HepG2 (cell line): ENCODE results near the gene ZIK1. TPM values are rescaled to one million over a fixed set of nuclear protein-coding genes. Genes with fewer than 3 reads are reported as not detected.

Source experiments
- ATF3 ChIP-seq: sonication (generic); formaldehyde crosslinking; IDR thresholded peaks from 2 replicates; pipeline ENCODE4 v1.4.0; 2020; ENCODE audit warnings: missing genetic modification reagents
- BHLHE40 ChIP-seq: IDR thresholded peaks from 2 replicates; pipeline ENCODE4 v1.6.1; 2011; ENCODE audit warnings: low read length, improper control_type of control experiment
- GATAD2A ChIP-seq: IDR thresholded peaks from 2 replicates; pipeline ENCODE4 v1.6.1; 2016
- GTF2F1 ChIP-seq: fragments of 150-350 bp; IDR thresholded peaks from 2 replicates; pipeline ENCODE4 v1.6.1; 2014; ENCODE audit warnings: low read length
- HINFP ChIP-seq: sonication (generic); formaldehyde crosslinking; IDR thresholded peaks from 2 replicates; pipeline ENCODE4 v1.4.0; 2020; ENCODE audit warnings: low read depth, mild to moderate bottlenecking, missing genetic modification reagents
- MIER3 ChIP-seq: IDR thresholded peaks from 2 replicates; pipeline ENCODE4 v1.6.1; 2016; ENCODE audit warnings: missing compliant biosample characterization, borderline replicate concordance
- MYNN ChIP-seq: sonication (generic); formaldehyde crosslinking; IDR thresholded peaks from 2 replicates; pipeline ENCODE4 v1.4.0; 2020; ENCODE audit warnings: mild to moderate bottlenecking, low read depth, missing genetic modification reagents
- NFKB2 ChIP-seq: sonication (generic); formaldehyde crosslinking; IDR thresholded peaks from 2 replicates; pipeline ENCODE4 v1.4.0; 2020; ENCODE audit warnings: missing genetic modification reagents, borderline replicate concordance
- NR2C2 ChIP-seq: sonication (generic); formaldehyde crosslinking; IDR thresholded peaks from 2 replicates; pipeline ENCODE4 v1.4.0; 2020; ENCODE audit warnings: missing genetic modification reagents, mild to moderate bottlenecking, moderate library complexity, borderline replicate concordance
- POLR2G ChIP-seq: fragments of 200-400 bp; formaldehyde crosslinking; IDR thresholded peaks from 2 replicates; pipeline ENCODE4 v1.6.1; 2018; ENCODE audit warnings: mild to moderate bottlenecking, low read depth, low read length, moderate library complexity
- SALL2 ChIP-seq: sonication (generic); formaldehyde crosslinking; IDR thresholded peaks from 2 replicates; pipeline ENCODE4 v1.8.1; 2023; ENCODE audit warnings: mild to moderate bottlenecking, missing genetic modification reagents, inconsistent platforms
- SMYD3 ChIP-seq: sonication (generic); formaldehyde crosslinking; IDR thresholded peaks from 2 replicates; pipeline ENCODE4 v1.8.1; 2023; ENCODE audit warnings: mild to moderate bottlenecking, missing genetic modification reagents
- TAF1 ChIP-seq: sonication (generic); formaldehyde crosslinking; IDR thresholded peaks from 2 replicates; pipeline ENCODE4 v1.4.0; 2020; ENCODE audit warnings: missing genetic modification reagents
- ZBTB3 ChIP-seq: sonication (generic); formaldehyde crosslinking; IDR thresholded peaks from 2 replicates; pipeline ENCODE4 v1.4.0; 2020; ENCODE audit warnings: low read depth, mild to moderate bottlenecking, moderate library complexity, missing genetic modification reagents, borderline replicate concordance
- ZNF468 ChIP-seq: sonication (generic); formaldehyde crosslinking; IDR thresholded peaks from 2 replicates; pipeline ENCODE4 v1.8.0; 2022; ENCODE audit warnings: mild to moderate bottlenecking, moderate library complexity, missing genetic modification reagents
- ZNF564 ChIP-seq: sonication (generic); formaldehyde crosslinking; IDR thresholded peaks from 2 replicates; pipeline ENCODE4 v1.8.1; 2023; ENCODE audit warnings: mild to moderate bottlenecking, missing genetic modification reagents
- ZNF572 ChIP-seq: sonication (generic); formaldehyde crosslinking; IDR thresholded peaks from 2 replicates; pipeline ENCODE4 v1.5.1; 2020; ENCODE audit warnings: mild to moderate bottlenecking, missing genetic modification reagents
- polyA plus RNA-seq, 8 experiments: library from polyadenylated mRNA; depleted of rRNA in 3 of 8; stranded (reverse) in 7 of 8; unstranded in 1 of 8; fragments of >200 nt; fragmentation: Illumina TruSeq in 4 of 8; extraction: Trizol in 4 of 8; gene quantifications; 2 replicates each; pipeline versions ENCODE4 v1.2.1 to v1.2.3, GENCODE V29; 2011 to 2016; ENCODE audit warnings: low read depth in 4 of 8, missing spikeins in 1 of 8, mixed read lengths in 1 of 8; ENCODE audit not compliant: insufficient read depth in 1 of 8
- total RNA-seq, 5 experiments: library from RNA; depleted of rRNA; stranded (reverse); fragments of >200 nt; fragmentation: Illumina TruSeq; extraction: Trizol; gene quantifications; 2 replicates each; pipeline ENCODE4 v1.2.3, GENCODE V29; 2016; ENCODE audit warnings: low read depth in 1 of 5
- TF ChIP-seq, protein P1 (sequence below): sonication (generic); formaldehyde crosslinking; IDR thresholded peaks from 2 replicates; pipeline ENCODE4 v1.5.0; 2020; ENCODE audit warnings: missing genetic modification reagents
- TF ChIP-seq, protein P2 (sequence below): sonication (generic); formaldehyde crosslinking; IDR thresholded peaks from 2 replicates; pipeline ENCODE4 v1.4.0; 2020; ENCODE audit warnings: missing genetic modification reagents
- TF ChIP-seq, protein P3 (sequence below): sonication (generic); formaldehyde crosslinking; IDR thresholded peaks from 2 replicates; pipeline ENCODE4 v1.5.1; 2020; ENCODE audit warnings: mild to moderate bottlenecking, missing genetic modification reagents, borderline replicate concordance
- TF ChIP-seq, protein P4 (sequence below): sonication (generic); formaldehyde crosslinking; IDR thresholded peaks from 2 replicates; pipeline ENCODE4 v1.4.0; 2020; ENCODE audit warnings: missing genetic modification reagents

The ZIK1 gene
- total and polyA plus RNA-seq, 2 of the 13 experiments (the other 11 are each of a cell fraction or from before 2014, with no cell fraction given), result 2.1 to 7.2 TPM

DNA sequence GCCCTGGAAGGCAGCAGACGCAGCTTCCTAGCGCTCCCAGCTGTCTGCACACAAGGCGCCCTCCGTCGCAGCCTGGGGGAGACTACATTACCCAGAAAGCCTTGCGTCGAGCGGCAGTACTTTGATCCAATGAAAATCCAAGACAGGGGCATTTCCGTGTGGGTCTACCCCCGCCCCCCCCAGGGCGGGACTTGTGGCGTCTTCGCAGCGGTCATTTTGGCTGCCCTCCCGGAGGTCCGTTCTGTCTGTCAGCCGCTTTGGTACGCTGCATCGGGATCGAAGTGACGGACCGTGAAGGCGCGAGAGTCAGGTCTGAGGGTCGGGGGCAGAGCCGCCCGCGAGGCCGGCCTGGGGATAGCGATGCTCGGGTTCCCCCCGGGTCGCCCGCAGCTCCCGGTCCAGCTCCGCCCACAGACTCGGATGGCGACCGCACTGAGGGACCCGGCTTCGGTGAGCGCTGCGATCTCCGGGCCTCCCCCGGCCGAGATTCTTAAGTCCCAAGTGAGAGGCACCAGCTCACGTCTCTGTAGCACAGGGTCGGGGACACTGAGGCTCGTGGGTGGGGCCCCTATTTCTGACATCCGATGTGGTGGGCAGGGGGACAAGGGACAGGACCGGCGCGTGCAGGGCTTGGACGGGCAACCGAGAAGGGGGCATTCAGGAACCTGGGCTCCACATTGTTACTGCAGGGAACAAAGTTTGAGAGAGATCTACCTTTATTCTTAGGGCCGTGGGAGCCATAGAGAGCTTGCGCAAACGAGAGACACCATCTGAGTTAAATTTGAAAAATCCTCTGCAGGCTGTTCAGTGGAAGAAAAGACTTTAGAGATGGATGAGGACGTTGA lies 49.3 kb downstream of the ZIK1 start, which contains the start of gene ZNF211 (continued):
- TF ChIP-seq SMYD3 (CRISPR knock-in tag) (no peak), NFKB2 (CRISPR knock-in tag) (peak; percentile 41; the same call in 1 of the 2 replicates), ZNF564 (CRISPR knock-in tag) (peak; percentile 44; the same call in 1 of the 2 replicates), SALL2 (CRISPR knock-in tag) (no peak), HINFP (CRISPR knock-in tag) (0 out of 2 replicates have a peak, but pooled peaks have one; percentile 39), NR2C2 (CRISPR knock-in tag) (peak; percentile 68; the same call in 1 of the 2 replicates), ZNF572 (CRISPR knock-in tag) (no peak), ZBTB3 (CRISPR knock-in tag) (no peak), ATF3 (no peak), GTF2F1 (no peak), GATAD2A (CRISPR knock-in tag) (no peak), BHLHE40 (no peak), MYNN (CRISPR knock-in tag) (0 out of 2 replicates have a peak, but pooled peaks have one; percentile 45), TAF1 (peak; percentile 70), MIER3 (CRISPR knock-in tag) (peak; percentile 33; the same call in 1 of the 2 replicates), POLR2G (peak; percentile 72), ZNF468 (CRISPR knock-in tag) (no peak)
- TF ChIP-seq, protein P1, sequence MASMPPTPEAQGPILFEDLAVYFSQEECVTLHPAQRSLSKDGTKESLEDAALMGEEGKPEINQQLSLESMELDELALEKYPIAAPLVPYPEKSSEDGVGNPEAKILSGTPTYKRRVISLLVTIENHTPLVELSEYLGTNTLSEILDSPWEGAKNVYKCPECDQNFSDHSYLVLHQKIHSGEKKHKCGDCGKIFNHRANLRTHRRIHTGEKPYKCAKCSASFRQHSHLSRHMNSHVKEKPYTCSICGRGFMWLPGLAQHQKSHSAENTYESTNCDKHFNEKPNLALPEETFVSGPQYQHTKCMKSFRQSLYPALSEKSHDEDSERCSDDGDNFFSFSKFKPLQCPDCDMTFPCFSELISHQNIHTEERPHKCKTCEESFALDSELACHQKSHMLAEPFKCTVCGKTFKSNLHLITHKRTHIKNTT (CRISPR knock-in tag), result no peak
- TF ChIP-seq, protein P2, sequence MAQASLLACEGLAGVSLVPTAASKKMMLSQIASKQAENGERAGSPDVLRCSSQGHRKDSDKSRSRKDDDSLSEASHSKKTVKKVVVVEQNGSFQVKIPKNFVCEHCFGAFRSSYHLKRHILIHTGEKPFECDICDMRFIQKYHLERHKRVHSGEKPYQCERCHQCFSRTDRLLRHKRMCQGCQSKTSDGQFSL (CRISPR knock-in tag), result peak; percentile 91
- TF ChIP-seq, protein P3, sequence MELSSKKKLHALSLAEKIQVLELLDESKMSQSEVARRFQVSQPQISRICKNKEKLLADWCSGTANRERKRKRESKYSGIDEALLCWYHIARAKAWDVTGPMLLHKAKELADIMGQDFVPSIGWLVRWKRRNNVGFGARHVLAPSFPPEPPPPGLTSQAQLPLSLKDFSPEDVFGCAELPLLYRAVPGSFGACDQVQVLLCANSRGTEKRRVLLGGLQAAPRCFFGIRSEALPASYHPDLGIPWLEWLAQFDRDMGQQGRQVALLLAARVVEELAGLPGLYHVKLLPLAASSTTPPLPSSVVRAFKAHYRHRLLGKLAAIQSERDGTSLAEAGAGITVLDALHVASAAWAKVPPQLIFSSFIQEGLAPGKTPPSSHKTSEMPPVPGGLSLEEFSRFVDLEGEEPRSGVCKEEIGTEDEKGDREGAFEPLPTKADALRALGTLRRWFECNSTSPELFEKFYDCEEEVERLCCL (CRISPR knock-in tag), result no peak
- TF ChIP-seq, protein P4, sequence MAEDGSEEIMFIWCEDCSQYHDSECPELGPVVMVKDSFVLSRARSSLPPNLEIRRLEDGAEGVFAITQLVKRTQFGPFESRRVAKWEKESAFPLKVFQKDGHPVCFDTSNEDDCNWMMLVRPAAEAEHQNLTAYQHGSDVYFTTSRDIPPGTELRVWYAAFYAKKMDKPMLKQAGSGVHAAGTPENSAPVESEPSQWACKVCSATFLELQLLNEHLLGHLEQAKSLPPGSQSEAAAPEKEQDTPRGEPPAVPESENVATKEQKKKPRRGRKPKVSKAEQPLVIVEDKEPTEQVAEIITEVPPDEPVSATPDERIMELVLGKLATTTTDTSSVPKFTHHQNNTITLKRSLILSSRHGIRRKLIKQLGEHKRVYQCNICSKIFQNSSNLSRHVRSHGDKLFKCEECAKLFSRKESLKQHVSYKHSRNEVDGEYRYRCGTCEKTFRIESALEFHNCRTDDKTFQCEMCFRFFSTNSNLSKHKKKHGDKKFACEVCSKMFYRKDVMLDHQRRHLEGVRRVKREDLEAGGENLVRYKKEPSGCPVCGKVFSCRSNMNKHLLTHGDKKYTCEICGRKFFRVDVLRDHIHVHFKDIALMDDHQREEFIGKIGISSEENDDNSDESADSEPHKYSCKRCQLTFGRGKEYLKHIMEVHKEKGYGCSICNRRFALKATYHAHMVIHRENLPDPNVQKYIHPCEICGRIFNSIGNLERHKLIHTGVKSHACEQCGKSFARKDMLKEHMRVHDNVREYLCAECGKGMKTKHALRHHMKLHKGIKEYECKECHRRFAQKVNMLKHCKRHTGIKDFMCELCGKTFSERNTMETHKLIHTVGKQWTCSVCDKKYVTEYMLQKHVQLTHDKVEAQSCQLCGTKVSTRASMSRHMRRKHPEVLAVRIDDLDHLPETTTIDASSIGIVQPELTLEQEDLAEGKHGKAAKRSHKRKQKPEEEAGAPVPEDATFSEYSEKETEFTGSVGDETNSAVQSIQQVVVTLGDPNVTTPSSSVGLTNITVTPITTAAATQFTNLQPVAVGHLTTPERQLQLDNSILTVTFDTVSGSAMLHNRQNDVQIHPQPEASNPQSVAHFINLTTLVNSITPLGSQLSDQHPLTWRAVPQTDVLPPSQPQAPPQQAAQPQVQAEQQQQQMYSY (CRISPR knock-in tag), result no peak
